ENCODE results near the gene SND1. TPM values are rescaled to one million over a fixed set of nuclear protein-coding genes. Genes with fewer than 3 reads are reported as not detected.
A peak's percentile ranks its signal among the peaks of the same experiment; 100 is the strongest.
"Not testable (repeated sequence)": the region's sequence is repeated elsewhere in the genome, so short reads cannot be mapped to it uniquely, and the experiment has no call there.

Gene SND1
- total and polyA plus RNA-seq, 5 experiments from 2014 or later: 80.1 to 105 (median 86.0) TPM

DNA sequence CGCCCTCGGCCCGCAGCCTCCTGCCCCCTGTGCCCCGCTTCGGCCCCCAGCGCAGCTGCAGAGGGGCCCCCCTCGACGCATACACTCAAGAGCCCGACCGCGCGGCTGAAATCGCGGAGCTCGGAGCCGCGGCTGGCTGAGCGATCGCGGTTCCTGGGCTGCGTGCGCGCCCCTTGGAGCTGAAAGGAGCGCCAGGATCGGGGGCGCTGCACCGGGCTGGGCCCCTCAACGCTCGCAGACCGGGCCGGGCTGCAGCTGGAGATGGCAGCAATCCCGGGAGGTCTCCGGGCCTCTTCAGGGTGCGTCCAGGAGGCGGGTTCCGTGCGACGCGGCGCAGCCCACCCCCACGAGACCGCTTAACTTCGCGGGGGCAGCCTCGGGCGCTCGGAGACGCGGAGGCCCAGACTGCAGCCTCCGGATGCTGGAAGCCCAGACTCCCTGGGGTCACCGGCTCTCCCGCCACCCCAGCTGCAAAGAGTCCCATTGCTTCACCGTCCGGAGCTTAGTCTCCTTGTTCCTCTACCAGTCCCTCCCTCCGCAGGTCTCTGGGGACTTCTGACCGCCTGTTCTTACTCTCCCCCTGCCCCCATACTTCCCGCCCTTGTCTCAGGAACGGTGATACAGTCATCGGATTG is 452.2 kb downstream of the SND1 start:
- Mint-ChIP-seq H3K27ac (peak overlapping the region in 5 of 10 donors; percentile 28 to 71 (median 67)), H3K36me3 (no peaks in the 10 kb centered on the region), H3K9me3 (peaks cover 0 to 1% (median 0%) of the 10 kb centered on the region in 9 donors), H3K4me3 (peak overlapping the region; percentile 78 to 95 (median 86)), H3K27me3 (no peaks in the 10 kb centered on the region), H3K4me1 (peaks cover 40 to 85% (median 73%) of the 10 kb centered on the region in 4 donors)
- DNase-seq (peak in 5 of 10 donors; percentile 21 to 53 (median 29)), ATAC-seq (peak; percentile 4 to 19)
- POLR2A ChIA-PET: interaction anchor here (1.0 to 1.8 kb wide), 3 partner anchors 8 to 74 kb away, joined by 3 to 6 read pairs (median 6); partner anchors contain the start of gene LRRC4

DNA sequence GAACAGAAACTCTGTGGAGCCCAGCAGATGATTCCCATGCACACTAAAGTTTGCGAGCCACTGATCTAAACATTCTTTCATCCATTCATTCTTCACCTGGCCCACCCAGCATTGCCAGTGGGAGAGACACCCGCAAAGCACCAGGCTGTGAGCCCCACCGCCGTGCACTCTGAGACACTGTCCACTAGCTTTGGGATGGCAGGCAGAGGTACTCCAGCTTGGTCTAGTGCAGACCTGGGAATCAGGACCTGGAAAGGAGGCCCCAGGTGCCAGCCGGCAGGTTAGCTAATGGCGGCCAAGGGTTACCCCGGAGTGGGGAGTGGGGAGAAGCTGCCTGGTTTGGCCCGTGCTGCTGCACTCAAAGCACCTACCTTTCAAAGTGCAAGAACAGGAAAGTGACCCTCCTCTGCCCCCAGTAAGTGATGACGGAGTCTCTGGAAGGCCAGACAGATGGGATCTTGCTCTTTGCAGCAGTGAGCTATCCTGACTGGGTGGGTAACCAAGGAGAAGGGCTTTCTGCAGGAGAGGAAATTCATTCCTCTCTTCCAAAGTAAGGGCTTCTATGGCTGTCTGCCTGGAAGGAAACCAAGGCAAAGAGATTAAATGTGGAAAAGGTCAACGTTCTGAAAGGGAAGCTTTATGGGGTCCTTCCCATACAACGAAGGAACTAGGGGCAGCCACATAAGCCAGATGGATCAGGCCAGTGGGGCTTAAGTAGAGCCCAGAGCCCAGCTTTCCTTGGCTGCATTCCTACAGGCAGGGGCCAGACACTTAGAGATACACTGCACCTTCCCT is 453.4 kb downstream of the SND1 start:
- ATAC-seq: no peak
- POLR2A ChIA-PET: no interaction called here
- Mint-ChIP-seq H3K4me1 (peaks cover 38 to 86% (median 79%) of the 10 kb centered on the region in 4 donors), H3K4me3 (peak overlapping the region; percentile 20 to 86 (median 48)), H3K36me3 (no peaks in the 10 kb centered on the region), H3K27me3 (no peaks in the 10 kb centered on the region), H3K9me3 (peaks cover 0 to 1% (median 0%) of the 10 kb centered on the region in 9 donors), H3K27ac (peak overlapping the region in 2 of 10 donors; percentile 45 to 50)
- DNase-seq: peak in 1 of 10 donors; percentile 46

GRCh38 chr7:128106821-128107220 is 454.8 kb downstream of the SND1 start:
- Mint-ChIP-seq H3K4me3 (peak overlapping the region in 7 of 10 donors; percentile 8 to 53 (median 27)), H3K36me3 (no peaks in the 10 kb centered on the region), H3K27me3 (no peaks in the 10 kb centered on the region), H3K9me3 (no peaks in the 10 kb centered on the region), H3K4me1 (peaks cover 40 to 86% (median 81%) of the 10 kb centered on the region in 4 donors), H3K27ac (peak overlapping the region in 5 of 10 donors; percentile 4 to 40 (median 25))
- POLR2A ChIA-PET: no interaction called here
- ATAC-seq: no peak
- peak in 1 of 10 donors; percentile 34 for DNase-seq

DNA sequence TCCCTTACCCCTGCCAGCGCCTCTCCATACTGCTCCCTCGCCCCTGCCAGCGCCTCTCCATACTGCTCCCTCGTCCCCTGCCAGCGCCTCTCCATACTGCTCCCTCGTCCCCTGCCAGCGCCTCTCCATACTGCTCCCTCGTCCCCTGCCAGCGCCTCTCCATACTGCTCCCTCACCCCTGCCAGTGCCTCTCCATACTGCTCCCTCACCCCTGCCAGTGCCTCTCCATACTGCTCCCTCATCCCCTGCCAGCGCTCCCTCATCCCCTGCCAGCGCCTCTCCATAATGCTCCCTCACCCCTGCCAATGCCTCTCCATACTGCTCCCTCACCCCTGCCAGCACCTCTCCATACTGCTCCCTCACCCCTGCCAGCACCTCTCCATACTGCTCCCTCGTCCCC is 455.5 kb downstream of the SND1 start:
- not testable (repeated sequence) for H3K27ac Mint-ChIP-seq

DNA sequence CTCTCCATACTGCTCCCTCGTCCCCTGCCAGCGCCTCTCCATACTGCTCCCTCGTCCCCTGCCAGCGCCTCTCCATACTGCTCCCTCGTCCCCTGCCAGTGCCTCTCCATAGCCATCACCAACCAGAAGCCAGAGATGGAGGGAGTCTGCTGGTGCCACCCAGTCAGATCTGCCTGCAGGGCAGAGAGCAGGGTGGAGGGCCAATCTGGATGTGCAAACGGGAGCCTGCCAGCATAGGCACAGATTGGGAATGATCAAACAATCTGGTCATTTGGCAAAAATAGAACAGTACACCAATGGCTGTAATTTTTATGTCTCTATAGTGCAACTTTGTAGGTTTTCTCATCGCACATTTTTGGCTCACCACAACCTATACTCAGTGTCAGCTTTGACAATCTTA is 456.1 kb downstream of the SND1 start:
- POLR2A ChIA-PET: interaction anchor here (1.5 to 3.3 kb wide), 3 partner anchors 9 to 48 kb away, joined by 4 to 18 read pairs (median 9); no protein-coding TSS in a partner anchor
- no peaks in the 10 kb centered on the region for H3K9me3 Mint-ChIP-seq
- H3K36me3 Mint-ChIP-seq: no peaks in the 10 kb centered on the region
- H3K27me3 Mint-ChIP-seq: no peaks in the 10 kb centered on the region
- ATAC-seq: no peak
- DNase-seq: peak in 1 of 10 donors; percentile 45
- peak overlapping the region; percentile 58 to 90 (median 84) for H3K4me3 Mint-ChIP-seq
- H3K27ac Mint-ChIP-seq: peak overlapping the region in 8 of 10 donors; percentile 28 to 96 (median 91)
- H3K4me1 Mint-ChIP-seq: peaks cover 45 to 88% (median 83%) of the 10 kb centered on the region in 4 donors

More for the DNA sequence above, 455.5 kb downstream of the SND1 start:
- POLR2A ChIA-PET, H3K36me3 Mint-ChIP-seq, ATAC-seq, H3K27me3 Mint-ChIP-seq, H3K9me3 Mint-ChIP-seq: not testable (repeated sequence)
- DNase-seq: peak in 1 of 10 donors; percentile 43
- peaks cover 41 to 86% (median 81%) of the 10 kb centered on the region in 4 donors for H3K4me1 Mint-ChIP-seq
- H3K4me3 Mint-ChIP-seq: peak overlapping the region in 5 of 10 donors; percentile 27 to 50 (median 42)

DNA sequence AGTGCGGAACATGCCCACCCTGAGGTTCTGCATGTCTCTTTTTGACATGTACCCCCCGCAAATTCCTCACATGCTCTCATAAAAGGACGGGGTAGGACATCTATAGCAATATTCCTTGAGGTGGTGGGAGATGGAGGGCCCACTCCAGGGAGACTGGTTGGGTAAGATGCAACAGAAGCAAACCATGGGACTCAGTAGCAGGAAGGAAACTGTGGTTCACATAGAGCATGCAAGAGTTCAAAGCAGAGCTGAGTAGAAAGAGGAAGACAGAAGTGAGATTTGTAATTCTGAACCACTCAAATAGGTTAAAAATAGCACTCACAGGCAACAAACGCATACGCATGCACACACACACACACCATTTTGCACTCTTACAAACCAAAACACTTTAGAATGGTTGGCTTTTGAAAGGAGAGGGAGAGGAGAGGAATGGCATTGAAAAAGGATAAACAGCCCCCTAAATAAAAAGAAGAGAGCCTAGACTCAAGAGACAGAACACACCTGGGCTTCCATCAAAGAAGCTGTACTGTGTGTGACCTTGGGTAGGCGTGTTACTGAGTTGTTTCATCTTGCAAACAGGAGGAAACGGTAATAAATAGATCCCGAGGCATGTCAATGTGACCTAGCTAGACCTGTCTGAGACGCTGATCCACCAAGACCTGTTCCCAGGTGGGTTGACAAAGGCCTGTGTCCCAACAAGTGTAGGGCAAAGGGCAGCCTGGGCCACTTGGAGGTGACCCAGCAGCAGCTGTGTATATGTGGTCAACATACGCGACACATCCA is 456.8 kb downstream of the SND1 start:
- POLR2A ChIA-PET: interaction anchor here (1.5 to 3.3 kb wide), 3 partner anchors 10 to 49 kb away, joined by 4 to 18 read pairs (median 9); no protein-coding TSS in a partner anchor
- peak; percentile 79 to 84 for ATAC-seq
- peak in 8 of 10 donors; percentile 6 to 81 (median 58) for DNase-seq
- H3K4me1 Mint-ChIP-seq: peaks cover 43 to 85% (median 81%) of the 10 kb centered on the region in 4 donors
- H3K9me3 Mint-ChIP-seq: no peaks in the 10 kb centered on the region
- H3K27me3 Mint-ChIP-seq: no peaks in the 10 kb centered on the region
- peak overlapping the region; percentile 54 to 96 (median 91) for H3K27ac Mint-ChIP-seq
- H3K4me3 Mint-ChIP-seq: peak overlapping the region; percentile 58 to 90 (median 84)
- H3K36me3 Mint-ChIP-seq: no peaks in the 10 kb centered on the region

GRCh38 chr7:128109424-128109969 is 457.5 kb downstream of the SND1 start:
- DNase-seq, H3K27me3 Mint-ChIP-seq, ATAC-seq, H3K9me3 Mint-ChIP-seq, H3K36me3 Mint-ChIP-seq: not testable (repeated sequence)
- POLR2A ChIA-PET: interaction anchor here (1.5 to 3.3 kb wide), 3 partner anchors 11 to 50 kb away, joined by 4 to 18 read pairs (median 9); no protein-coding TSS in a partner anchor
- peak overlapping the region; percentile 58 to 90 (median 84) for H3K4me3 Mint-ChIP-seq
- H3K27ac Mint-ChIP-seq: peak overlapping the region in 9 of 10 donors; percentile 54 to 96 (median 92)
- H3K4me1 Mint-ChIP-seq: peaks cover 46 to 87% (median 81%) of the 10 kb centered on the region in 4 donors

GRCh38 chr7:128110641-128111364 is 458.8 kb downstream of the SND1 start:
- POLR2A ChIA-PET: interaction anchor here (0.5 to 3.3 kb wide), 4 partner anchors 24 to 446 kb away, joined by 3 to 18 read pairs (median 4); no protein-coding TSS in a partner anchor
- ATAC-seq (no peak), DNase-seq (peak in 1 of 10 donors; percentile 54)
- Mint-ChIP-seq H3K4me3 (peak overlapping the region; percentile 21 to 88 (median 72)), H3K4me1 (peaks cover 48 to 76% (median 71%) of the 10 kb centered on the region in 4 donors), H3K27me3 (no peaks in the 10 kb centered on the region), H3K36me3 (no peaks in the 10 kb centered on the region), H3K27ac (peak overlapping the region; percentile 28 to 94 (median 86)), H3K9me3 (no peaks in the 10 kb centered on the region)

GRCh38 chr7:128112018-128112780 is 460.2 kb downstream of the SND1 start:
- H3K27me3 Mint-ChIP-seq: no peaks in the 10 kb centered on the region
- H3K27ac Mint-ChIP-seq: peak overlapping the region; percentile 77 to 94 (median 89)
- POLR2A ChIA-PET: interaction anchor here (1.2 to 1.3 kb wide), 4 partner anchors 8 to 54 kb away, joined by 3 to 6 read pairs (median 4); no protein-coding TSS in a partner anchor
- H3K4me3 Mint-ChIP-seq: peak overlapping the region; percentile 70 to 88 (median 77)
- ATAC-seq (peak; percentile 5 to 11), DNase-seq (peak in 2 of 10 donors; percentile 32 to 60)
- H3K9me3 Mint-ChIP-seq: no peaks in the 10 kb centered on the region
- H3K36me3 Mint-ChIP-seq: no peaks in the 10 kb centered on the region
- peaks cover 46 to 69% (median 62%) of the 10 kb centered on the region in 4 donors for H3K4me1 Mint-ChIP-seq

- H3K4me3 Mint-ChIP-seq: peak overlapping the region; percentile 70 to 88 (median 77)
- POLR2A ChIA-PET: interaction anchor here (1.2 to 1.3 kb wide), 4 partner anchors 9 to 55 kb away, joined by 3 to 6 read pairs (median 4); no protein-coding TSS in a partner anchor
- H3K27ac Mint-ChIP-seq: peak overlapping the region; percentile 19 to 94 (median 89)
- H3K36me3 Mint-ChIP-seq: no peaks in the 10 kb centered on the region
- peak in 6 of 10 donors; percentile 12 to 53 (median 33) for DNase-seq
- H3K9me3 Mint-ChIP-seq: no peaks in the 10 kb centered on the region
- ATAC-seq: peak; percentile 26 to 43
- H3K27me3 Mint-ChIP-seq: no peaks in the 10 kb centered on the region
- peaks cover 43 to 64% (median 62%) of the 10 kb centered on the region in 4 donors for H3K4me1 Mint-ChIP-seq
Measured at GRCh38 chr7:128112781-128113221, 460.8 kb downstream of the SND1 start.

Measured in naive thymus-derived CD8-positive, alpha-beta T cell (primary cell).